Measurements from ENCODE around the gene ZNF200. TPM values are rescaled to one million over a fixed set of nuclear protein-coding genes. Genes with fewer than 3 reads are reported as not detected.

ZNF200 gene
- total and polyA plus RNA-seq, 2 donors (not counting 1 experiment from before 2014, with no cell fraction given), result 2.7 to 20.1 TPM

- no peak for TF ChIP-seq CTCF (IDR thresholded peaks at IDR 0.05)
- no peak for TF ChIP-seq EZH2 (IDR thresholded peaks at IDR 0.05; ENCODE audit: borderline replicate concordance, insufficient read depth, low read depth, low read length, poor library complexity, severe bottlenecking)
- 89% methylated on average over 9 of the region's 9 CpGs for WGBS (ENCODE audit: insufficient coverage)
- H3K9ac ChIP-seq (ENCODE audit: low read length), result no peak overlapping the region
- DNase-seq (no peak), ATAC-seq (ENCODE audit: low read depth) (no peak)
- H3K9me3 ChIP-seq (ENCODE audit: control extremely low read depth in 1 of 3, control insufficient read depth in 2 of 3, insufficient read depth in 1 of 3, low read length in 2 of 3), result peaks cover 0 to 5% (median 0%) of the 10 kb centered on the region in 3 donors
- H3K27ac Mint-ChIP-seq, result no peak overlapping the region
- CTCF ChIA-PET, result interaction anchor here (1.5 kb wide), 1 partner anchor 23 kb away, joined by 4 read pairs; no protein-coding TSS in a partner anchor
- no peaks in the 10 kb centered on the region for H3K9me3 Mint-ChIP-seq (ENCODE audit: insufficient read depth)
- POLR2A ChIA-PET, result interaction anchor here (0.6 kb wide), 1 partner anchor 72 kb away, joined by 3 read pairs; no protein-coding TSS in a partner anchor
- H3K79me2 ChIP-seq (ENCODE audit: control insufficient read depth, insufficient read depth, low read length), result no peaks in the 10 kb centered on the region
- no peak overlapping the region for H3K4me2 ChIP-seq (replicated peaks; ENCODE audit: low read depth, low read length, poor library complexity, severe bottlenecking)
- no peaks in the 10 kb centered on the region for H3K36me3 ChIP-seq (replicated peaks in 1 of 2; ENCODE audit: control extremely low read depth in 1 of 2, control insufficient read depth in 1 of 2, extremely low read depth in 1 of 2, insufficient read depth in 2 of 2, low read length in 1 of 2)
- intact Hi-C loops (cut with micrococcal nuclease), result no loop called here
- H3K27me3 ChIP-seq (replicated peaks in 1 of 4; ENCODE audit: control extremely low read depth in 1 of 4, control insufficient read depth in 3 of 4, insufficient read depth in 4 of 4, low read length in 3 of 4), result peaks cover 0 to 15% (median 3%) of the 10 kb centered on the region in 4 experiments
- H3K4me1 Mint-ChIP-seq, result no peaks in the 10 kb centered on the region
- no peak overlapping the region for H2AFZ ChIP-seq (ENCODE audit: insufficient read depth, low read depth, low read length, poor library complexity, severe bottlenecking)
- peaks cover 18% of the 10 kb centered on the region for H3K27me3 Mint-ChIP-seq
- H4K20me1 ChIP-seq (ENCODE audit: control insufficient read depth, insufficient read depth, low read length, poor library complexity, severe bottlenecking), result no peaks in the 10 kb centered on the region
- H3K4me3 Mint-ChIP-seq, result no peak overlapping the region
- H3K4me1 ChIP-seq (ENCODE audit: control insufficient read depth in 2 of 2, insufficient read depth in 2 of 2, low read length in 2 of 2), result no peaks in the 10 kb centered on the region
- H3K27ac ChIP-seq (ENCODE audit: low read length in 2 of 2), result no peak overlapping the region
- no peak overlapping the region for H3K4me3 ChIP-seq (ENCODE audit: control extremely low read depth in 1 of 5, extremely low read depth in 1 of 5, insufficient read depth in 1 of 5, low read depth in 2 of 5, low read length in 4 of 5)
These were observed 22.0 kb upstream of the ZNF200 start for GRCh38 chr16:3256866-3257465.

- H3K79me2 ChIP-seq (ENCODE audit: control insufficient read depth, insufficient read depth, low read length), result no peaks in the 10 kb centered on the region
- ATAC-seq (ENCODE audit: low read depth) (no peak), DNase-seq (no peak)
- ChIA-PET POLR2A (no interaction called here), CTCF (interaction anchor here (1.2 kb wide), 1 partner anchor 11 kb away, joined by 3 read pairs; no protein-coding TSS in a partner anchor)
- H3K4me3 ChIP-seq (ENCODE audit: control extremely low read depth in 1 of 5, extremely low read depth in 1 of 5, insufficient read depth in 1 of 5, low read depth in 2 of 5, low read length in 4 of 5), result peak within 1 kb of the TSS in 1 of 5 experiments; percentile 53
- H2AFZ ChIP-seq (ENCODE audit: insufficient read depth, low read depth, low read length, poor library complexity, severe bottlenecking), result no peak within 1 kb of the TSS
- H3K9me3 ChIP-seq (ENCODE audit: control extremely low read depth in 1 of 3, control insufficient read depth in 2 of 3, insufficient read depth in 1 of 3, low read length in 2 of 3), result peaks cover 0 to 5% (median 0%) of the 10 kb centered on the region in 3 donors
- no peak within 1 kb of the TSS for H3K9ac ChIP-seq (ENCODE audit: low read length)
- Mint-ChIP-seq H3K4me1 (no peaks in the 10 kb centered on the region), H3K4me3 (no peak within 1 kb of the TSS), H3K27ac (no peak within 1 kb of the TSS), H3K27me3 (peaks cover 21% of the 10 kb centered on the region), H3K9me3 (ENCODE audit: insufficient read depth) (no peaks in the 10 kb centered on the region)
- H3K27me3 ChIP-seq (replicated peaks in 1 of 4; ENCODE audit: control extremely low read depth in 1 of 4, control insufficient read depth in 3 of 4, insufficient read depth in 4 of 4, low read length in 3 of 4), result peaks cover 0 to 15% (median 3%) of the 10 kb centered on the region in 4 experiments
- H3K27ac ChIP-seq (ENCODE audit: low read length in 2 of 2), result no peak within 1 kb of the TSS
- no peak within 1 kb of the TSS for H3K4me2 ChIP-seq (replicated peaks; ENCODE audit: low read depth, low read length, poor library complexity, severe bottlenecking)
- no peaks in the 10 kb centered on the region for H3K4me1 ChIP-seq (ENCODE audit: control insufficient read depth in 2 of 2, insufficient read depth in 2 of 2, low read length in 2 of 2)
- H4K20me1 ChIP-seq (ENCODE audit: control insufficient read depth, insufficient read depth, low read length, poor library complexity, severe bottlenecking), result no peaks in the 10 kb centered on the region
- WGBS (ENCODE audit: insufficient coverage), result 89% methylated on average over 12 of the region's 14 CpGs
- no peaks in the 10 kb centered on the region for H3K36me3 ChIP-seq (replicated peaks in 1 of 2; ENCODE audit: control extremely low read depth in 1 of 2, control insufficient read depth in 1 of 2, extremely low read depth in 1 of 2, insufficient read depth in 2 of 2, low read length in 1 of 2)
- TF ChIP-seq CTCF (IDR thresholded peaks at IDR 0.05), result no peak
- TF ChIP-seq EZH2 (IDR thresholded peaks at IDR 0.05; ENCODE audit: borderline replicate concordance, insufficient read depth, low read depth, low read length, poor library complexity, severe bottlenecking), result no peak
- intact Hi-C loops (cut with micrococcal nuclease), result no loop called here
These were observed 21.3 kb upstream of the ZNF200 start, which contains the start of gene MEFV for GRCh38 chr16:3256146-3256865. Gene MEFV (minus strand): TSS chr16:3256633. CDS start chr16:3256587, 46 bp downstream.

Data from B cell (primary cell).